Measurements from ENCODE around the gene NME5. TPM values are rescaled to one million over a fixed set of nuclear protein-coding genes. Genes with fewer than 3 reads are reported as not detected.

The NME5 gene
- total and polyA plus RNA-seq, 8 donors = 1.5 to 2.7 (median 2.1) TPM; not detected in 3

DNA sequence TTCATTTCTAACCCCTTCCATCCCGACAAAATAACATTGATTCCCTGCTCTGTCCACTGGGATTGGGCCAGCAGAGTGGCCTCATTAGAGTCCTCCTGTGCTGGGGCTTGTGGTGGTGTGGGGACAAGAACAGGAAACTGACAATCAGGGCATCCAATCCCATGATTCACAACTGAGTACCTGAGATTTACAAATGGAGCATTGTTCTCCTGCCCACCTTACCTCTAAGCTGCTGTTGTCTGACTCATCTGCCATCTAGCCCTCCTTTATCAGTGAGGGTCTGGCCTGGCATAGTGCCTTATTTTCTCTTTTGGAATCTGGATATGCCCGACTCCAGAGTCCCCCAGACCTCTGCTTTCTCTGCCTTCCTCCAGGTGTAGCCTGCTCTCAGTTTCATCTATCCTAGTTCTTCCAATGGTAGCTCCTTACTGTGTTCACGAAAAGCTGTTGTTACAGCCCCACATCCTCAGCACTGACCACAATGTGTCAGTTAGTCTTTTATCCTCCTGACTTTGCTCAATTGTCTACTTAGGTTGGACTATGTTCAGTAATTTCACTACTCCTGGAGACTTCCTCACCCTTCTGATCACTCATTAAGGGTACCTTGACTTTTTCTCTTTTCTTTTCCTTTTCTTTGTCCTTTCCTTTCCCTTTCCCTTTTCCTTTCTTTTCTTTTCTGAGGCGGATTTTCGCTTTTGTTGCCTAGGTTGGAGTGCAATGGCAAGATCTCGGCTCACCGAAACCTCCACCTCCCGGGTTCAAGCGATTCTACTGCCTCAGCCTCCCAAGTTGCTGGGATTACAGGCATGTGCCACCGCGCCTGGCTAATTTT, 42.0 kb downstream of the NME5 start:
- no peak for DNase-seq
- Histone ChIP-seq H3K9me3 (no peaks in the 10 kb centered on the region), H3K36me3 (no peaks in the 10 kb centered on the region), H3K27me3 (peaks cover 0 to 16% (median 0%) of the 10 kb centered on the region in 3 donors), H3K4me1 (no peaks in the 10 kb centered on the region), H3K27ac (no peak overlapping the region), H3K4me3 (no peak overlapping the region)
- intact Hi-C loops (cut with DNase I; ENCODE audit: low total_unique reads) = no loop called here
- 87 to 91% (median 89%) methylated on average over 11 of the region's 11 CpGs for WGBS, 5 donors
- TF ChIP-seq POLR2A (IDR thresholded peaks at IDR 0.05) = no peak
- TF ChIP-seq EP300 (IDR thresholded peaks at IDR 0.05) = no peak
- TF ChIP-seq POLR2AphosphoS5 (IDR thresholded peaks at IDR 0.05) = no peak

GRCh38 chr5:138096363-138096762, 42.9 kb downstream of the NME5 start:
- Histone ChIP-seq H3K4me1 (no peaks in the 10 kb centered on the region), H3K4me3 (no peak overlapping the region), H3K27ac (no peak overlapping the region), H3K36me3 (no peaks in the 10 kb centered on the region), H3K9me3 (no peaks in the 10 kb centered on the region), H3K27me3 (peaks cover 0 to 17% (median 0%) of the 10 kb centered on the region in 3 donors)
- WGBS, 5 donors = 71 to 95% (median 84%) methylated on average over 2 of the region's 2 CpGs
- TF ChIP-seq POLR2A (IDR thresholded peaks at IDR 0.05) = no peak
- TF ChIP-seq EP300 (IDR thresholded peaks at IDR 0.05) = no peak
- TF ChIP-seq, protein P1, sequence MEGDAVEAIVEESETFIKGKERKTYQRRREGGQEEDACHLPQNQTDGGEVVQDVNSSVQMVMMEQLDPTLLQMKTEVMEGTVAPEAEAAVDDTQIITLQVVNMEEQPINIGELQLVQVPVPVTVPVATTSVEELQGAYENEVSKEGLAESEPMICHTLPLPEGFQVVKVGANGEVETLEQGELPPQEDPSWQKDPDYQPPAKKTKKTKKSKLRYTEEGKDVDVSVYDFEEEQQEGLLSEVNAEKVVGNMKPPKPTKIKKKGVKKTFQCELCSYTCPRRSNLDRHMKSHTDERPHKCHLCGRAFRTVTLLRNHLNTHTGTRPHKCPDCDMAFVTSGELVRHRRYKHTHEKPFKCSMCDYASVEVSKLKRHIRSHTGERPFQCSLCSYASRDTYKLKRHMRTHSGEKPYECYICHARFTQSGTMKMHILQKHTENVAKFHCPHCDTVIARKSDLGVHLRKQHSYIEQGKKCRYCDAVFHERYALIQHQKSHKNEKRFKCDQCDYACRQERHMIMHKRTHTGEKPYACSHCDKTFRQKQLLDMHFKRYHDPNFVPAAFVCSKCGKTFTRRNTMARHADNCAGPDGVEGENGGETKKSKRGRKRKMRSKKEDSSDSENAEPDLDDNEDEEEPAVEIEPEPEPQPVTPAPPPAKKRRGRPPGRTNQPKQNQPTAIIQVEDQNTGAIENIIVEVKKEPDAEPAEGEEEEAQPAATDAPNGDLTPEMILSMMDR (IDR thresholded peaks at IDR 0.05) = no peak
- intact Hi-C loops (cut with DNase I; ENCODE audit: low total_unique reads) = no loop called here
- DNase-seq = no peak

DNA sequence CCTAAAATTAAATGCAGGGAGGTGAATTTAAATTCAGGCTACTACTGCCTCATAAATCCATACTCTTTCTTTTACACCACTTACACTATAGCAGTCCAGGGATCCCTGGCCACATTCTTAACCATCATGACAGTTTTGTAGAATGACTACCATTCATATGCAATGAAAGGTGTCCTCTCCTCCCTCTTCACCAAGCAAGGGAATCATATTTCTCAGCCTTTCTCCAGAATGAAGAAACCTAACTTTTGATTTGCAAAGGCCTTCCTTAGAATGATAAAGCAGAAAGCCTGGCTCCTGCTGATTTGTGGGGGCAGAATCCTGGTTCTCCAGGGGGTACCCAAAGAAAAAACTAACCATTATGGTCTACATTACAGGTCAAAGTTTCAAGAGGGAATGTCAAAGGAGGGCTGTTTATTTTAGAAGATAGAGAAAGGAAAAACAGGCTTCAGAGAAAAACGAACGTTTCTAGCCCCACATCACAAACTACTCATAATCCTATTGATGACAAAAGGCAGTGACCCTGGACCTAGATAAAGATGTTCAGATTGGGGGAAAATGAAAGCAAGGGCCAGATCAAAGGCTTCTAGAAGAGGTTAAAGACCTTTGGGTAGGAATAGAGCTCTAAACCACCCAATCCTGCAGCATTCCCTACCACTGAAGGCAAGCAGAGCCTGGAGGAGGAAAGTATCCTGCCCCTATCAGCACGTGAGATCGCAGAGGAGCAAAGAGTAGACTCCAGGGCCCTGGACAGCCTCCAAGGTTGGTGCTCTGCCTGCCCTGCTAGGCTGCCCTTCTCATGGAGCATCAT, 43.9 kb downstream of the NME5 start:
- H3K36me3 ChIP-seq = no peaks in the 10 kb centered on the region
- H3K27me3 ChIP-seq = peaks cover 0 to 28% (median 0%) of the 10 kb centered on the region in 3 donors
- H3K4me3 ChIP-seq = no peak overlapping the region
- WGBS, 5 donors = 28 to 45% (median 32%) methylated on average over 4 of the region's 4 CpGs
- intact Hi-C loops (cut with DNase I; ENCODE audit: low total_unique reads) = no loop called here
- no peaks in the 10 kb centered on the region for H3K9me3 ChIP-seq
- no peak for DNase-seq
- TF ChIP-seq EP300 (IDR thresholded peaks at IDR 0.05) = no peak
- TF ChIP-seq, protein P1 (IDR thresholded peaks at IDR 0.05) = no peak
- no peak for TF ChIP-seq POLR2A (IDR thresholded peaks at IDR 0.05)
- TF ChIP-seq POLR2AphosphoS5 (IDR thresholded peaks at IDR 0.05) = no peak
- H3K4me1 ChIP-seq = no peaks in the 10 kb centered on the region
- no peak overlapping the region for H3K27ac ChIP-seq

DNA sequence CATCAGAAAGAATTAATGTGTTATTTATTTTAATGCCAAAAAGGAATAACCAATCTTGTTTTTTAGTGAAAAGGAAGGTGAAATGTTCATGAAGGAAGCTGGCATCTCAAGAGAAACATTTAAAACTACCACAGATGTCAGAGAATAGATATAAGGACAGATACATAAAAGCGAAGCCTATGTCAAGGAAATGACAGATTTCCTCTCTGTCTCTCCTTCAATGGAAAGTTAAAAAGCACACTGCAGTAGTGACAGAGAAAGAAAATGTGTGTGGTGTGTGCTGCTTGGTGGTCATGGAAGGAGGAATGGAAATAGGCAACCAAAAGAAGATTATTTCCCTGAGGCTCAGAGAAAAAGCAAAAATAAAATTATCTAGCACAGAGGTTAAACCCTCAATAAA, 46.2 kb downstream of the NME5 start:
- TF ChIP-seq, protein P1 (IDR thresholded peaks at IDR 0.05) = no peak
- TF ChIP-seq POLR2AphosphoS5 (IDR thresholded peaks at IDR 0.05) = no peak
- no peak for TF ChIP-seq EP300 (IDR thresholded peaks at IDR 0.05)
- H3K36me3 ChIP-seq = no peaks in the 10 kb centered on the region
- no peak overlapping the region for H3K27ac ChIP-seq
- H3K4me3 ChIP-seq = no peak overlapping the region
- intact Hi-C loops (cut with DNase I; ENCODE audit: low total_unique reads) = no loop called here
- H3K9me3 ChIP-seq = no peaks in the 10 kb centered on the region
- 56 to 73% (median 62%) methylated on average over 1 of the region's 1 CpG for whole genome bisulfite sequencing, 5 donors
- no peaks in the 10 kb centered on the region for H3K4me1 ChIP-seq
- DNase-seq = no peak
- peaks cover 0 to 20% (median 0%) of the 10 kb centered on the region in 3 donors for H3K27me3 ChIP-seq
